HG03432 (cell line): Measurements from ENCODE around the gene MDP1.

Source experiments
- ATAC-seq: cut with Tn5 transposase; IDR thresholded peaks from one replicate; pipeline ENCODE4 v1.9.1; 2021; ENCODE audit warnings: mild to moderate bottlenecking, moderate library complexity; ENCODE audit not compliant: unreplicated experiment

Gene MDP1

DNA sequence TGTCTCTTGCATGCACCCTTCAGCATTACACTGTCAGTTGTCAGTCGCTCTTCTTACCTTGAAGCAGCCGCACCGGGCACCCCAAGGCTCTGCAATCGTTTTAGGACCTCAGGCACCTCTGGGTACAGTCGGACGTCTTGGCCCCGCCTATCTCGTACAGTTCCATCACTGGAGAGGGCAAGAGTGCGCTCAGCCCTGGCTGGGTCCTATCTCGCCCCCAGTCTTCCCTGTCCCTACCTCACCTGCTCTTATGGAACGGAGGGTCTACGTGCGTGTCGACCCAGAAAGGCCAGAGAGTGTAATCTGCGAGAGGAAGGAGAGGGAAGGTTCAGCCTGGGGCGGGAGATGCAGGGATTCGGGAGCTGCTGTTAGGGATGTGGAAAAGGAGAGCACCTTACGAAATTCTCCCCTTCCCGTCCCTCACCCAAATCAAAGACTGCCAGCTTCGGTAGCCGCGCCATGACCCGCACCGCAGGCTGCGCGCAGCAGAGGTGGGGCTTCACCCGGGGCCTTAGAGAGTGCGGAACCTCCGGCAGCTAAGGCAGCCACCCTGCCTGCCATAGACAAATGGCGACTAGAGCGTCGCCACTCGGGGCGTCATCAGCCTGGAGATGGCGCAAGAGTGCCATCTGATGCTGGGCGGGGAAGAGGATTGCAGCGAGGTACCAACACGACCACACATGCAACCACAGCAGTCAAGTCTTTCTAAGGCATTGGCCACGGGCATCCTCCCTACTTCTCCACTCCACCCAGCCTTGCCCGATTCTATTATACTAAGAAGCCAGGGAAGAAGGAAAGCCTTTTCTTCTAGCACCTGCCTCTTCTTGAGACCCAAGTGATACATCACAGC, at the start of gene MDP1:
Gene MDP1 (minus strand): TSS at position 572 of the 850 bp plus-strand sequence. CDS start 111 bp downstream, at position 461.
- ATAC-seq: peak; percentile 70

DNA sequence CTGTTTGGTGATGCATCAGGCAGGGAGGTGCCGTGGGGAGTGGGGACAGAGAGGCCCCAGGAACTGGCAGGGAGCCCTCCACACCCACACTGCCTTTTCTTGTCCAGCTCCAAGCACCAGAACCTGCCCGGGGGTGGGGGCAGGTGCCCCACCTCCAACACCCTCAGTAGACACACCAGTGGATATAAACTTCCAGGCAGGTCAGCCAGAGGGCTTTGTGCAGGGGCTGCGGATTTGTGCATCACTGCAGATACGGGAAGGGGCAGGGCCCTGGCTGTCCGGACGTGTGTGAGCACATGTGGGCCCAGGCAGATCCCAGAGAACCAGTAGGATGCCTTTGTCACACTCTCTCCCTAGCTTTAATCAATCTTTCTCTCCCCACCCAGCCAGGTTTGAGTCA, 48.4 kb upstream of the MDP1 start:
- ATAC-seq: no peak

DNA sequence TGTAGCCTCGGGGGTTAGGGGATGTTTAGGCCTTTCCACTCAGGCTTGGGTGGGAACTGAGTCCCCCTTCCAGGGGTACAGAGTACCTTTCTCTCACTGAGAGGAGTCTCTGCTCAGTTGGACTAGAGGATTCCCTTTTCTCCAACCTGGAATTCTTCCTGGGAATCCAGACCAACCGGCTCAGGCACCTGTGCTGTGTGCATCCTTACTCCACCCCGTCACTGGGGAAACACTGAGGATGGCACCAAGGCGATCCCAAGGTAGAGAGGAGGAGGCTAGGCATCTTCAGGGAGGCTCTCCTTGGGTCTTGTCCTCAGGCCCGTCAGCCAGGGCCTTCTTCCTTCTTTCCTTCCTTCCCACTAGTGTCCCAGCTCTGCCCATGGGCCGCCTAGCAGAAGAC, 48.0 kb upstream of the MDP1 start:
- ATAC-seq: no peak

DNA sequence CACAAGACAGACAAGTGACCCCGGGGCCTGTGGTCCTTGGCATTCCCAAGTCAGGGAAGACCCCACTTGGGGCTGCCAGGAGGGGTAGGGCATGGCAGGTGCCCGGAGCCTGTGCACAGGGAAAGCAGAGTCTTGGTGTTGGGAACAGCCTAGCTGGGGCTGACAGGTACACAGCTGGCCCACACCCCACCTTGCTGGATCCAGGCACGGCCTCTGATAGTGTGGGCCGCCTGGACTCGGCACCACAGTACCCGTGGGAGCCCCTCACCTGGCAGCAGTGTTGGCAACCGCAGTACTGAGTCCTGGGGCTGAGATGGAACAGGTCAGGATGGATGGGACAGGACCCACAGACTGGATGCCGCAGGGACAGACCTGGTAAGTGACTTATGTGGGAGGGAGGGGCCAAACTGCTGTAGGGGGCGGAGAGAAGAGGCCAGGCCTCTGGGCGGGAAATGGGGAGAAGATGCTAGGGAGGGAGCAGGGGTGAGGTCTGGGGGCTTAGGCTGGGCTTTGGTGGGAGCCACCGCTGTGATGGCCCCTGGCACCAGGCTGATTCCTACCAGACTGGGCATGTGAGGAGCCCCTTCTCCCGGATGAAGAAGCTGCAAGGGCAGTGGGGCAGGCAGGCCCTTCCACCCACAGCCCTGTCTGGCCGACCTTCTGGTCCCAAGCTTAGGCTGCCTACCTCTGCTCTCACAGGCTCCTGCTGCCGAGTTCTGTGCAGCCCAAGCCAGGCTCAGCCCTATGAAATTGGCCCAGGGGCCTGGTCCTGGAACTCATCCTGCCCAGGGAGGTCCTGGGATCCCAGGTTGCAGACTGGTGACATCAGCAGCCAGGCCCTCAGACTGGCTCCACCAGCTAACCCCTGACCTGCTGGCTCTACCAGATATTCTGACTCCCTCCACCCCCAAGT, 47.2 kb upstream of the MDP1 start, which contains the start of gene TGM1:
Gene TGM1 (minus strand): TSS at position 357 of the 913 bp plus-strand sequence. CDS start 825 bp downstream, outside the sequence.
- no peak for ATAC-seq

DNA sequence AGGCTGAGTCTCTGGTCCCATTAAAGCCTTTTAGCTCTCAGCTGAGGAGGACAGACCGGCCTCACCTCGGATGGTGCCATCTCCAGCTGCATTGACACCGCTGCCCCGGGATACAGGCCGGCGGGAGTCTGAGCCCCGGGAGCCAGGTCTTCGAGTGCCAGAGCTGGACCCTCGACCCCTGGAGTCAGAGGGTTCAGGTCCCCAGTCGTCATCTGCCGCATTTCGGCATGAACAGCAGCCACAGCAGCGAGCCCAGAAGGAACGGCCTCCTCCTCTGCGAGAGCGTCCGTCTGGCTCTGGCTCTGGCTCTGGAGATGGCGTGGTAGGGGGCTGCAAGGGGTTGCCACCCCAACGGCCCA, 46.1 kb upstream of the MDP1 start:
- ATAC-seq: no peak

DNA sequence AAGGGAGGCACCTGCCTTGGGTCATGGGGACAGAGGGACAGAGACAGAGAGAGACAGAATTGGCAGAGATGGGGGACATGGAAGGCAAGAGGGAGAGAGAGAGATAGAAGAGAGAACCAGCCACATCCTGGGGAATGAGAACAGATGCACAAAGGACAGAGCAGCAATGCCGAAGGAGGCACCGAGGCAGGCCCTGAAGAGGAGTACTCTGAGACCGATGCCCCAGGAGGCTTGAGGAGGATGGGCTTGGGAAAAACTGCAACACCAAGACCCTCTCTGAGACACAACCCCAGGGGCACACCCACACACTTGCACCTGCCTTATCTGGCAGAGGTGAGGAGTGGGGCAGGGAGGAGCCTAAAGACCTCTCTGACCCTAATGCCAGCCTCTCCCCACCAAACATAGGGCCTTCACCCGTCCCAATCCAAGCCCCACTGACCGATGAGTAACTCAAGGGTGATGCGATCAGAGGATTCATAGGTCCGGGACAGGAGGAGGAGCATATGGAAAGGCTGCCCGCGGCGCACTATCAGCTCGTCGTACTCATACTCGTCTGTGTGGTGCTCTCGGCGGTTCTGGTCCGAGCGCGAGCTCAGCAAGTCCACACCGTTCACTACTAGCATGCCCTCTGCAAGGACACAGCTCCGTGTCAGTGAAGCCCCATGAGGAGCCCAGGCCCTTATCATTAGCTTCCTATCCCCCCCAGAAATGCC, 45.5 kb upstream of the MDP1 start:
- no peak for ATAC-seq

DNA sequence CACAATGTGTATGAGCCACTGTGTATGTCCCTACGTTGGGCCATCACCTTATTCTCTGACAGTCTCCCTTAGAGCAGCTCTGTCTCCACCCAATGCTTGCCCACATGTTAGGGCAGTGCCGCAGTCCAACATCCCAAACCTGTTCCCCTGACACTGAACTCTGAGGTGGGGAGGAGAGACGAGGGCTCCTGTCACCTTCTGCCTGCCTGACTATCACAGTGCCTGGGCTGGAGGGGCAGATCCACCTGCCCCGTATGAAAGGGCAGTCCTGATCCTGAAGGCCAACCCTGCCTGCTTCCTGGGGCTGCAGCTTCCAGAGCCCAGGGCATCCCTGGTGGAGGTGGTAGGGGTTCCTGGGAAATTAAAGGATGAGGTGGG, 44.9 kb upstream of the MDP1 start:
- ATAC-seq: no peak

DNA sequence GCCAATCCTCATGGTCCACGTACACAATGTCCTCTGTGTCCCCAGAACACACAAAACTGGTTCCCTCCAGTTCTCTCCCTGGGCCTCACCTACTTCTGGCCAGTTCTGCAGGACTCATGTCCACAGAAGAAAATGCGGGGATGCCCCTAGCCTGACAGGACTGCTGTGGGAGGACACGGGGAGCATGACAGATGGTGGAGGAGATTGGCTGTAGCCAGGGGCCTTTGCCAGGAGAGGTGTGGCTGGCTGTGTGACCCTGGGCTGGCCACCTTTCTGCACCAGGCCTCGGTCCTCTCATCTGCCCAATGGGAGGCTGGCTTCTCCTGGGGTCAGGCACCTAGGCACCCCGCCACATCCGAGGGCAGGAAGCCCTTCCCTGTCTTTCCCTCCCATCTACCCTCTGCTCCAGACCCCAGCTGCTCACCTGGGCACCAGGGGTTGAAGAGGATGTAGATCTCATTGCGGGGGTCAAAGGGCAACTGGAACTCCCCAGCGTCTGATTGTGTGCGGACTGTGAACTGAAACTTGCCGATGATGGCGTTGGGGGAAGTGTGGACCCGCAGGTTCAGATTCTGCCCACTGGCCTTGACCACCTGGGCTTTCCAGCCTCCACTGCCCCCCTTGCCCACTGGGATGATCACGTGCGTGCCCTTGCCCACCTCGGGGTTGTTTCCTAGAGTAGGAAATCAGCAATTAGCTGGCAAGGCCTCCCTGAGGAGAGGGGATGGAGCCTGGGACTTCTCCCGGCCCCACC, 44.3 kb upstream of the MDP1 start:
- ATAC-seq: no peak

DNA sequence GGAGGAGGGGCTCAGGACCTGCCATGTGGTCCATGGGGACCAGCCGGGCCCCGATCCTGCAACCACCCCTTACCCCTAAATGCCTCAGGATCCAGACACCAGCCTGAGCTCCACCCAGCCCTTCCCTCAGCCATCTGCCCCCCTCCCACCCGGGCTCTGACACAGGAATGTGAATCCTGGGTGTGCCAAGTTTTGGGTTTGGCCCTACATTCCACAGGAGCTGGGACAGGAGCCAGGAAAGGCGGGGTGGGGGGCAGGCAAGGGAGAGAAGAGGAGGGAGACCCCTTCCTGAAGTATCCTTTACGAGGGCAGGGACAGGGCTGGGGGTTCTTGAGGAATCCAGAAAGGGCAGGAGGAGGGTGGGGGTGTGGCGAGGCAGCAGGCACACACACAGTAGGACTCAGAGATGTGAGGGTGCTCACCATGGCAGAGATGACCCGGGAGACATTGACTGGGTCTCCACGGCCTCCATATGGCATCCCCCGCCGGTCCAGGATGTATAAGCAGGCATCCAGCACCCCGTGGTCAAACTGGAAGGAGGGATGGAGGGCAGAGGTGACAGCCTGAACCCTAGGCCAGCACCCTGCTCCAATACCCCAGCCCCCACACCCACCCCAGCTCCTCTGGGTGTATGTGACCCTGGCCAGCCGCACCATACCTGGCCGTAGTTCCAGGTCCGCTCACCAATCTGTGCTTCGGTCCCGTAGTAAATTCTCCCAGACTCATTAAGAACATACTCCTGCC, 43.6 kb upstream of the MDP1 start:
- ATAC-seq: no peak

DNA sequence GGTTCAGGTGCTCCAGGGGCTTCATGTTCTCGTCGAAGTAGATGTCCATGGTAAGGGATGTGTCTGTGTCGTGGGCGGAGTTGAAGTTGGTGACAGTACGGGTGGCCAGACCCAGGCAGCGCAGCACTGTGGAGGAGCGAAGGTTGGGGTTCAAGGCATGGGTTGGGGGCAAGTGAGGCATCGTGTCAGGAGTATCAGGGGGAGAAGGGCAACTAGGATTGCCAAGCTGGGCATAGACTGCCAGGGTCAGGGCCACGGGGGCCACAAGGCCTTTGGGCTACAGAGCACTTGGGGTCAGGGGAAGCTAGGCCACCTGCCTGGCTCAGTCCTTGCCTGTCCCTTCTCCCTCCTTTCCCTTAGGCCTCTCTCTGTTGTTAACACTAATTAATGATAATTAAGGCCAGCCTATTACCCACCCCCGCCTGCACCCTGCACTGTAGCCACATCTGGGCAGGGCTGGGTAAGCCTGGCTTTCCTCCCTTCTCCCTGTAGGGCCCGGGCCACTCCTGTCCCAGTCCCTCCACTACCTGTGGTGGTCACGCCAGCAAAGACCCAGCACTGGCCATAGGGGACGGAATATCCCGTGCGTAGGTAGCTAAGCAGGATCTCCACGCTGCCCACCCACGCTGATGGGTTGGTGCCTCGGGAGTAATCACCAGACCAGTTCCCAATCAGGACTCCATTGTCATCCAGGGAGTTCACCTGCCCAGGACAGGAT, 42.8 kb upstream of the MDP1 start:
- no peak for ATAC-seq

DNA sequence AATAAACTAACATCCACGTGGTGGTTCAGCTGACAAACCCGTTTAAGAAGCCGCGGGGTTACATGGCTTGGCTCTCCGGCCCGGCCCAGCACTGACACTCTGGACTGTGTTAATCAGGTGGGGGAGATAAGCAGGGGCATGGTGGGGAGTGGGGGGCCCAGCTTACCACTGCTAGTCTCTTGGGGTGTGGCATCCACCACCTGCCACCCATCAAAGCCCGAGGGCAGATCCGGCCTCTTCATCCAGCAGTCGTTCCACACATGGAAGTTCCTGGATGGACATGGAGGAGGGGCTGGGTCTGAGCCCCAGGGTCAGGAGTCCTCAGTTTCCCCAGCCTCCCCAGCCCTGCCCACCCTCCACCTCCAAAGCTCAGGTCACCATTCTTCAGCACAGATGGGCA, 42.3 kb upstream of the MDP1 start:
- ATAC-seq: no peak

DNA sequence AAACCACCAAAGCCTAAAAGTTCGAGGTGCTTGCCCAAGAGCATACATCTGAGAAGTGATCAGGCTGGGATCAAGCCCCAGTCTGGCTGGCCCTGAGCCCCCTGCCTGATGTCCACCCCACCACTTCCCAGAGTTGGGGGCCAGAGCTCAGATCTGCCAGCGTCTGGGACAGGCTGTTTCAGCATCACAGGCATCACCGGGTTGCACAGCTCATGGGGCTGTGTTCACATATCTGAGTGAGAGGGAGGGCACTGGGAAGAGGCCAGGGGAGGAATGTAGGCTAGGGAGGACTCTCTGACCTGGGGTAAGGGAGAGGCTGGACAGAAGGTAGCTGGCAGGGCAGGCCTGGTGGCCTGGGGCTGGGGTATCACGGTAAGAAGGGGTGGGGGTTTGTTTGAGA, 41.1 kb upstream of the MDP1 start:
- no peak for ATAC-seq

DNA sequence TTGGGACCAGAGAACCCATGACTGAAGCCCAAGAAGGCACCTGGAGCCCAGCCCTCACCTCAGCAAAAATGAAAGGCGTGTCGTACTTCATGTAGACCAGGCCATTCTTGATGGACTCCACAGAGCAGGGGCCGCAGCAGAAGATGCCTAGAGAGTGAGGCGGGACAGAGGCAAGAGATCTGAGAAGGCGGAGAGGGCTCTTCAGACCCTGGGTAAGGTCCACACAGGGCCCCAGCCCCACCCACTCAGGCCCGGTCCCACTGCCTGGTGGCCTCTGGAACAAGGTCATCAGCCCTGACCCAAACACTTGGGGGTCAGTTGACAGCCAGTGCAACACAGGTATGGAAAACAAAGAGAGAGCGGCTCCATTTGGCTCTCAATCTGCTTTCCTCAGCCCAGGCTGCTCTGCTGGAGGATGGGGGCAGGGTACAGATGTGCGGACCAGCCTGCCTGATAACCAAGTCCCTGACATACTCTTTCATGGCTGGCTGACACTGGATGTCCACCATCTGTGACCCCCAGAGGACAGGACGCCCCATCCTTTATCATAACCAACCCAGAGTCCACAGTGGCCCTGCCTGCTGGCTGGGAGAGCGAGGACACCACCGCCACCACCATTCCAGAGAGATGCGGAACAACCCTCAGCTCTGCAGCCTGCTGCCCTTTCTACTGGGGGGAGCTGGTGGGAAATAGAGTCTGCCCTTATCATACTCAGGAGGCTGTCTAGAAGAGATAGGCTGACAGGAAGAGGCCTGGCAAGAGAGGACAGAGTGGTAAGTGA, 40.3 kb upstream of the MDP1 start:
- ATAC-seq: no peak

DNA sequence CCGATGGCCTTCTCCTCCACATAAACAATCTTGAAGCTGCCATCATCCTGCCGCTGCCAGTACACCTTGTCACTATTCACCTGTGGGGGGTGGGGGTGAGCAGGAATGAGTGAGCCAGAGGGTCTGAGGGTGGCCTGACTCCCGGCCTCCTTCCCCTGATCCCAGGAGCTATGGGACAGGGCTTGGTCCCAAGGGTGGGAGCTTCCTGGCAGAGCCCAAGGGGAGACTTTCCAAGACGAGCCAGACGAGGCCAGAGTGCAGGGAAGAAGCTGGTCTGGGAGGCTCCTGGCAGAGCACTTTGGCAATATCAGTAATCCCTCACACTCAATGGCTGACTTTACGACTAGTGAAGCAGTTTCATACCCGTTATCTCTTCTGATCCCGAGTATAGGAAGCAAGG, 39.6 kb upstream of the MDP1 start:
- ATAC-seq: no peak

DNA sequence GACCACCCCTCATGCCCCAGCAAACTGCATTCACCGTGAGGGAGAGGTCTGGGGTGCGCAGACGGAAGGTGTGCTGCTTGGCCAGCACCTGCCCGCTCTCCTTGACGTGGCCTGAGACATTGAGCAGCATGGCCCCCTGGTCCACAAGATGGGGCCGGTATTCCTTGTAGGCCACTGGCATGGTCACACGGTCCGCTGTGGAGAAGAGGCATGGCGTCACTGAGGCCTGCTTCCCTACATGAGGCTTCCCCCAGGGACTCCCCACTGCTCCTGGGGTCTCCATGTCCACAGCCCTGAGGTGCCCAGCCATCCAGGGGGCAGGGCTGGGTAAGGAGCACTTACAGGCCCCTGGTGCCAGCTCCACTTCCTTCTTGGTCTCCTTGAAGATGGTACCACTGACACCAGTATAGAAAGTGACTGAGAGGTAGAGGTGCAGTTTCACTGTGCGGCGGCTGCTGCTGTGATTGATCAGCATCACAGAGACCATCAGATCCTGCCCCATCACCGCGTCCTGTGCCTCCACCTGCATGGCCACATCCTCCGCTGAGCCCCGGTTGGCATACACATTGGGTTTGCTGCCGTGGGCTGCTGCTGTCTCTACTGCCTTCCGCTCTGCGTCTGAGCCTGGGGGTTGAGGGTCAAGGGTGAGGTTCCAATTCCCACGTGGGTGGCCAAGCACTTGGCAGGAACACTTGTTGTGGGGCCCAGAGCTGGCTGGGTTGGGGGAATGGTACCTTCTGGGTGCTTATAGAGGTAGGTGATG, 38.9 kb upstream of the MDP1 start:
- no peak for ATAC-seq

DNA sequence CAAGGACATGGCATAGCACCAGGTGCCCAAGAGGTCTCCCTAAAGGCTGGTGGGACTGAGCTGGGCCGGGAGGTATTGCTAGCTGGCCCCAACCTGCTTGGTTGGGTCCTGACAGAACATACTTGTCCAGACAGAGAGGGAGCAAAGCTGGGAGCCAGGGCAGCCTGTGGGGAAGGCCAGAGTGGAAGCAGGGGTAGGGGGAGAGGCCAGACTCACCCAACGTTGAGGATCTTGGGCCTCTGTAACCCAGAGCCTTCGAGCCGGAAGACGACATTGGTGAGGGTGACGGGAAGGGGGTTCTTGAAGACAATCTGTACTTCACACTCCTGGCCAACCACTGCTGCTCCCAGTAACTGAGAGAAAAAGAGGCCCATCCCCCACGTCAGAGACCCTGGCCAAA, 38.1 kb upstream of the MDP1 start:
- no peak for ATAC-seq

DNA sequence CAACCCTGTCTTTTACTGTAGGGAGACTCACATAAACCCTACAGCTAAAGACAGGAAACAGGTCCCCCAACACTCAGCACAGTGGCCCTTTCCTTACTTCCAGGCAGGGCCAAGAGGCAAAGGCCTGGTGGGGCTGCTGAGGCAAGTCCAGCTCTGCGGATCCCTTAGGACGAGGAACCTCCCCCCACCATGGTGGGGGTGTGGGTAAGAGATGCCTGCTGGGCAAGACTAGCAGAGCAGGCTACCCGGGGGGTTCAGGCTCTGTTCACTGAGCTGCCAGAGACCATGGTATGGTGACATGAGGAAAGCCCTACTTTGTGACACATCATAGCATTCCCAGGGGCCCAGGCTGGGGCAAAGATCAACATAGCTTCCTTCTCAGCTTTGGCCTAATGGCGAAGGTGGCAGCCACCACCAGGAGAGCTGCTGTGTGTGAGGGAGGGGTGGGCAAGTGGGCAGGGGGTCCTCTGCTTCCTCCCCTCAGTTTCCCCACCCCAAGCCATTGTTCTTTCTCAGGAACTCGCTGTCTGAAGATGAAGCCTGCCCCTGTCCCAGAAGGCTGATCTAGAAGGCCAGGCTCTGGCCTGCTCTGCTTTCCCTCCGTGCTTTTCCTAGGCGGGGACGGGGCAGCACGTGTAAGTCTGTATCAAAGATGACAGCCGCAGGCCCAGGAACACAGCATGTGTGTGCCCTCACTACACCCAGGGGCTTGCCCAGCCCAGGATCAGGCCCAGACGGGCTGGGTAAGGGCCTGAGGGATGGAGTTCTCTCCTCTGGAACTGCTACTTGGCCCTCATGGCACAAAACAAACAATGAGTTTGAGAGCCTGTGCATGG, 36.6 kb upstream of the MDP1 start:
- ATAC-seq: no peak
